HCT116 (cell line): ENCODE data around the gene RBM47. TPM values are rescaled to one million over a fixed set of nuclear protein-coding genes. Genes with fewer than 3 reads are reported as not detected.

Experiments used
- ATAC-seq: fragments of 200-7000 bp; cut with Tn5 transposase; 2 replicates; pipeline ENCODE4 v1.9.1; 2020; ENCODE audit warnings: mild to moderate bottlenecking, moderate library complexity
- BruUV-seq: library from RNA; stranded (reverse); fragments of 400-500 nt; replicated peaks from 2 replicates; lab custom pipeline; 2021; lab: Mats Ljungman, UMichigan
- CTCF ChIA-PET: fragments of 300-600 bp; sonication (Branson Sonifier 250); formaldehyde crosslinking; loops from one replicate; lab custom pipeline; 2021; ENCODE audit warnings: antibody characterized with exemption; lab: Charles Lee
- POLR2A ChIA-PET: fragments of 300-600, 350-600 bp; sonication (Branson Sonifier 250); formaldehyde crosslinking; loops from one replicate; lab custom pipeline; 2021; ENCODE audit warnings: antibody characterized with exemption; lab: Charles Lee
- RAD21 ChIA-PET, 2 experiments: fragments of 300-600 bp; sonication (Branson Sonifier 250); formaldehyde crosslinking; loops; one replicate each; lab custom pipeline; 2023; ENCODE audit warnings: low total read pairs in 2 of 2; ENCODE audit not compliant: uncharacterized antibody in 2 of 2, unreplicated experiment in 2 of 2, low non-redundant PET in 1 of 2; lab: Charles Lee
- DNase-seq: peaks from one replicate; pipeline ENCODE4 v3.0.0-alpha.2; 2010; ENCODE audit warnings: low read depth, low spot score
- H2AFZ ChIP-seq: fragments of 200-600 bp; shearing (Covaris generic), sonication (generic); 2 replicates; pipeline ENCODE4 v1.6.1; 2017; ENCODE audit warnings: low read depth, mixed run types, mixed read lengths, antibody characterized with exemption, low read length; ENCODE audit not compliant: poor library complexity, severe bottlenecking
- H3K27ac ChIP-seq: 2 replicates; pipeline ENCODE4 v1.5.1; 2012; ENCODE audit warnings: low read depth, low read length
- H3K27me3 ChIP-seq: fragments of 200-600 bp; sonication (generic); 2 replicates; pipeline ENCODE4 v1.6.1; 2016; ENCODE audit warnings: mixed run types, low read length, mixed read lengths; ENCODE audit not compliant: insufficient read depth
- H3K36me3 ChIP-seq, 2 experiments: fragments of 200-500 bp in 1 of 2; fragments of 200-600 bp in 1 of 2; sonication (Bioruptor generic) in 1 of 2; sonication (generic) in 1 of 2; 2 replicates each; pipeline versions ENCODE4 v1.5.1 to v1.6.1; 2014 to 2016; ENCODE audit warnings: low read length in 2 of 2, inconsistent platforms in 1 of 2, mixed read lengths in 1 of 2, mixed run types in 1 of 2; ENCODE audit not compliant: insufficient read depth in 2 of 2, control insufficient read depth in 1 of 2
- H3K4me1 ChIP-seq, 2 experiments: fragments of 200-600 bp in 1 of 2; sonication (generic) in 1 of 2; 2 replicates each; pipeline versions ENCODE4 v1.5.1 to v1.6.1; 2012 to 2017; ENCODE audit warnings: low read length in 2 of 2, inconsistent platforms in 1 of 2, mild to moderate bottlenecking in 1 of 2, mixed read lengths in 1 of 2, mixed run types in 1 of 2, moderate library complexity in 1 of 2; ENCODE audit not compliant: insufficient read depth in 2 of 2, control insufficient read depth in 1 of 2
- H3K4me2 ChIP-seq: fragments of 200-600 bp; sonication (generic); 2 replicates; pipeline ENCODE4 v1.6.1; 2017; ENCODE audit warnings: mixed run types, low read length, mixed read lengths
- H3K4me3 ChIP-seq, 2 experiments: fragments of 200-600 bp in 1 of 2; sonication (generic) in 1 of 2; replicated peaks in 1 of 2; 2 replicates each; pipeline ENCODE4 v1.5.1; 2011 to 2016; ENCODE audit warnings: low read length in 2 of 2, control low read depth in 1 of 2, low read depth in 1 of 2, mild to moderate bottlenecking in 1 of 2, mixed read lengths in 1 of 2, mixed run types in 1 of 2
- H3K79me2 ChIP-seq: fragments of 200-600 bp; sonication (generic); 2 replicates; pipeline ENCODE4 v1.6.1; 2017; ENCODE audit warnings: mild to moderate bottlenecking, mixed run types, low read length, moderate library complexity, mixed read lengths; ENCODE audit not compliant: insufficient read depth
- H3K9ac ChIP-seq: fragments of 200-600 bp; sonication (generic); 2 replicates; pipeline ENCODE4 v1.6.1; 2016; ENCODE audit warnings: low read length, mixed read lengths
- H3K9me2 ChIP-seq: fragments of 200-600 bp; sonication (generic), shearing (Covaris generic); 2 replicates; pipeline ENCODE4 v1.6.1; 2017; ENCODE audit warnings: mixed run types, mild to moderate bottlenecking, moderate library complexity; ENCODE audit not compliant: insufficient read depth
- H3K9me3 ChIP-seq, 2 experiments: fragments of 200-500 bp in 1 of 2; fragments of 200-600 bp in 1 of 2; sonication (Bioruptor generic) in 1 of 2; sonication (generic) in 1 of 2; 2 replicates each; pipeline ENCODE4 v1.6.1; 2014 to 2017; ENCODE audit warnings: low read length in 2 of 2, mixed read lengths in 2 of 2, inconsistent platforms in 1 of 2, low read depth in 1 of 2, mild to moderate bottlenecking in 1 of 2, mixed run types in 1 of 2, moderate library complexity in 1 of 2; ENCODE audit not compliant: control insufficient read depth in 1 of 2, insufficient read depth in 1 of 2
- H4K20me1 ChIP-seq: fragments of 200-600 bp; sonication (generic), shearing (Covaris generic); 2 replicates; pipeline ENCODE4 v1.6.1; 2017; ENCODE audit warnings: mixed run types, mild to moderate bottlenecking, moderate library complexity; ENCODE audit not compliant: insufficient read depth
- CBX3 ChIP-seq: IDR thresholded peaks from 2 replicates; pipeline ENCODE4 v1.6.1; 2012; ENCODE audit warnings: low read depth
- CEBPB ChIP-seq: IDR thresholded peaks from 2 replicates; pipeline ENCODE4 v1.6.1; 2012; ENCODE audit warnings: low read depth
- CTCF ChIP-seq, 3 experiments: fragments of 200-600 bp in 1 of 3; sonication (generic) in 1 of 3; IDR thresholded peaks in 2 of 3; conservative IDR thresholded peaks in 1 of 3; 2 replicates each; pipeline ENCODE4 v1.5.1; 2012 to 2017; ENCODE audit warnings: low read depth in 2 of 3, low read length in 2 of 3, antibody characterized with exemption in 1 of 3, borderline replicate concordance in 1 of 3, control low read depth in 1 of 3, mild to moderate bottlenecking in 1 of 3, mixed read lengths in 1 of 3, mixed run types in 1 of 3, moderate library complexity in 1 of 3; ENCODE audit not compliant: insufficient read depth in 1 of 3
- EGR1 ChIP-seq: IDR thresholded peaks from 2 replicates; pipeline ENCODE4 v1.6.1; 2012; ENCODE audit warnings: low read depth
- ELF1 ChIP-seq: IDR thresholded peaks from 2 replicates; pipeline ENCODE4 v1.6.1; 2012; ENCODE audit warnings: low read depth, borderline replicate concordance
- EZH2phosphoT487 ChIP-seq: fragments of 200-600 bp; IDR thresholded peaks from 2 replicates; pipeline ENCODE4 v1.6.1; 2018; ENCODE audit warnings: antibody characterized with exemption, borderline replicate concordance
- JUND ChIP-seq: IDR thresholded peaks from 2 replicates; pipeline ENCODE4 v1.6.1; 2012
- MAX ChIP-seq: IDR thresholded peaks from 2 replicates; pipeline ENCODE4 v1.6.1; 2012
- POLR2A ChIP-seq: IDR thresholded peaks from 2 replicates; pipeline ENCODE4 v1.7.0; 2011; ENCODE audit warnings: borderline replicate concordance; ENCODE audit not compliant: insufficient read depth, insufficient read length; ENCODE audit errors: extremely low read depth
- REST ChIP-seq: IDR thresholded peaks from 2 replicates; pipeline ENCODE4 v1.6.1; 2012; ENCODE audit warnings: low read depth
- SP1 ChIP-seq: IDR thresholded peaks from 2 replicates; pipeline ENCODE4 v1.6.1; 2012; ENCODE audit warnings: low read depth
- YY1 ChIP-seq: IDR thresholded peaks from 2 replicates; pipeline ENCODE4 v1.6.1; 2011; ENCODE audit warnings: low read length, low read depth, moderate library complexity, mild to moderate bottlenecking; ENCODE audit not compliant: insufficient replicate concordance; ENCODE audit errors: extremely low read depth
- ZFX ChIP-seq: fragments of 450-650 bp; IDR thresholded peaks from 2 replicates; pipeline ENCODE4 v1.6.1; 2017
- intact Hi-C: fragments of 100-400 bp; cut with micrococcal nuclease; formaldehyde crosslinking; loops from 2 replicates; pipeline ENCODE4 v1.10.0; 2022
- total RNA-seq: library from RNA; stranded (reverse); gene quantifications from one replicate; pipeline ENCODE4 v1.2.1, GENCODE V29; 2021; ENCODE audit not compliant: unreplicated experiment

The RBM47 gene
- total RNA-seq, 1 experiment from 2014 or later: 22.2 TPM

GRCh38 chr4:40480291-40480690 lies 149.4 kb downstream of the RBM47 start:
- intact Hi-C loops: no loop called here
- H3K4me1 ChIP-seq: peaks cover 0 to 13% of the 10 kb centered on the region in 2 experiments; a peak in 1 of 4 replicates
- BruUV-seq: no TSS peak
- H3K27ac ChIP-seq: no peak overlapping the region
- H3K36me3 ChIP-seq: no peaks in the 10 kb centered on the region
- no peak overlapping the region for H3K9ac ChIP-seq
- H3K9me3 ChIP-seq: no peaks in the 10 kb centered on the region
- CTCF ChIA-PET: no interaction called here
- H3K27me3 ChIP-seq: no peaks in the 10 kb centered on the region
- no peaks in the 10 kb centered on the region for H3K9me2 ChIP-seq
- RAD21 ChIA-PET: no interaction called here
- POLR2A ChIA-PET: no interaction called here
- H2AFZ ChIP-seq: no peak overlapping the region
- TF ChIP-seq JUND: no peak
- TF ChIP-seq REST: no peak
- no peak for TF ChIP-seq CEBPB
- TF ChIP-seq POLR2A: no peak
- no peak for TF ChIP-seq EZH2phosphoT487
- DNase-seq (no peak), ATAC-seq (no peak)
- H3K4me2 ChIP-seq: no peak overlapping the region
- no peak overlapping the region for H3K4me3 ChIP-seq
- no peaks in the 10 kb centered on the region for H3K79me2 ChIP-seq
- no peaks in the 10 kb centered on the region for H4K20me1 ChIP-seq

- Histone ChIP-seq H3K9me3 (no peaks in the 10 kb centered on the region), H3K4me3 (no peak overlapping the region), H3K4me1 (peaks cover 0 to 10% of the 10 kb centered on the region in 2 experiments; a peak in 1 of 4 replicates), H3K36me3 (no peaks in the 10 kb centered on the region), H3K27ac (no peak overlapping the region), H3K79me2 (no peaks in the 10 kb centered on the region), H3K27me3 (no peaks in the 10 kb centered on the region), H3K9ac (no peak overlapping the region), H3K4me2 (no peak overlapping the region), H4K20me1 (no peaks in the 10 kb centered on the region), H3K9me2 (no peaks in the 10 kb centered on the region), H2AFZ (no peak overlapping the region)
- intact Hi-C loops: no loop called here
- ChIA-PET CTCF (no interaction called here), RAD21 (no interaction called here), POLR2A (no interaction called here)
- no peak for TF ChIP-seq JUND
- TF ChIP-seq ELF1: no peak
- no peak for TF ChIP-seq MAX
- TF ChIP-seq ZFX: no peak
- TF ChIP-seq CBX3: no peak
- no peak for TF ChIP-seq EGR1
- no peak for TF ChIP-seq YY1
- TF ChIP-seq POLR2A: no peak
- no peak for TF ChIP-seq CTCF (IDR thresholded peaks at IDR 0.05 in 2 of 3, conservative IDR thresholded peaks at IDR 0.05 in 1 of 3; ENCODE audit: borderline replicate concordance in 1 of 3, insufficient read depth in 1 of 3, low read depth in 2 of 3, low read length in 2 of 3)
- TF ChIP-seq EZH2phosphoT487: no peak
- no peak for TF ChIP-seq SP1
- no peak for DNase-seq
- no peak for ATAC-seq
- no TSS peak for BruUV-seq
Measured at GRCh38 chr4:40479378-40479777, 150.3 kb downstream of the RBM47 start.
